ENCODE measurements around the gene ANAPC2. TPM values are rescaled to one million over a fixed set of nuclear protein-coding genes. Genes with fewer than 3 reads are reported as not detected.

Gene ANAPC2
- total and polyA plus RNA-seq, 5 donors from 2014 or later: 7.5 to 127 (median 8.0) TPM

- ATAC-seq (ENCODE audit: low read depth in 2 of 2) (no peak), DNase-seq (peak in 1 of 3 donors; percentile 56)
- Mint-ChIP-seq H3K4me1 (peaks cover 0 to 13% (median 7%) of the 10 kb centered on the region in 4 donors), H3K9me3 (no peaks in the 10 kb centered on the region), H3K36me3 (no peaks in the 10 kb centered on the region), H3K4me3 (peak within 1 kb of the TSS; percentile 81 to 93 (median 83)), H3K27me3 (peaks cover 5% of the 10 kb centered on the region), H3K27ac (peak within 1 kb of the TSS; percentile 38 to 89 (median 56))
- H3K36me3 ChIP-seq (ENCODE audit: control insufficient read depth, insufficient read depth, low read length): no peaks in the 10 kb centered on the region
- peaks cover 21% of the 10 kb centered on the region for H3K4me1 ChIP-seq (ENCODE audit: control insufficient read depth, insufficient read depth, low read length, poor library complexity, severe bottlenecking)
- H3K4me3 ChIP-seq (ENCODE audit: low read depth, low read length): peak within 1 kb of the TSS; percentile 59
- no peaks in the 10 kb centered on the region for H3K27me3 ChIP-seq (ENCODE audit: control insufficient read depth, insufficient read depth, low read length)
- H3K27ac ChIP-seq (ENCODE audit: insufficient read depth, low read length, poor library complexity, severe bottlenecking): peak within 1 kb of the TSS; percentile 90
- H3K9me3 ChIP-seq (ENCODE audit: control insufficient read depth in 2 of 2, low read length in 2 of 2): no peaks in the 10 kb centered on the region
These were observed 36.7 kb upstream of the ANAPC2 start, which contains the start of gene CYSRT1 for GRCh38 chr9:137224830-137225694. CYSRT1 (plus strand) TSS chr9:137225174; CDS start chr9:137225622, 448 bp downstream.

GRCh38 chr9:137223078-137223970 lies 35.0 kb upstream of the ANAPC2 start:
- Histone ChIP-seq H3K9me3 (ENCODE audit: control insufficient read depth in 2 of 2, low read length in 2 of 2) (no peaks in the 10 kb centered on the region), H3K36me3 (ENCODE audit: control insufficient read depth, insufficient read depth, low read length) (no peaks in the 10 kb centered on the region), H3K4me1 (ENCODE audit: control insufficient read depth, insufficient read depth, low read length, poor library complexity, severe bottlenecking) (peaks cover 21% of the 10 kb centered on the region), H3K27me3 (ENCODE audit: control insufficient read depth, insufficient read depth, low read length) (no peaks in the 10 kb centered on the region), H3K27ac (ENCODE audit: insufficient read depth, low read length, poor library complexity, severe bottlenecking) (peak overlapping the region; percentile 90), H3K4me3 (ENCODE audit: low read depth, low read length) (peak overlapping the region; percentile 59)
- Mint-ChIP-seq H3K4me1 (peaks cover 0 to 13% (median 7%) of the 10 kb centered on the region in 4 donors), H3K27ac (peak overlapping the region in 2 of 3 donors; percentile 38 to 89), H3K4me3 (peak overlapping the region; percentile 81 to 93 (median 83)), H3K27me3 (peaks cover 5% of the 10 kb centered on the region), H3K36me3 (no peaks in the 10 kb centered on the region), H3K9me3 (no peaks in the 10 kb centered on the region)
- ATAC-seq (ENCODE audit: low read depth in 2 of 2) (peak; percentile 91 to 94), DNase-seq (peak; percentile 97 to 99 (median 99))

DNA sequence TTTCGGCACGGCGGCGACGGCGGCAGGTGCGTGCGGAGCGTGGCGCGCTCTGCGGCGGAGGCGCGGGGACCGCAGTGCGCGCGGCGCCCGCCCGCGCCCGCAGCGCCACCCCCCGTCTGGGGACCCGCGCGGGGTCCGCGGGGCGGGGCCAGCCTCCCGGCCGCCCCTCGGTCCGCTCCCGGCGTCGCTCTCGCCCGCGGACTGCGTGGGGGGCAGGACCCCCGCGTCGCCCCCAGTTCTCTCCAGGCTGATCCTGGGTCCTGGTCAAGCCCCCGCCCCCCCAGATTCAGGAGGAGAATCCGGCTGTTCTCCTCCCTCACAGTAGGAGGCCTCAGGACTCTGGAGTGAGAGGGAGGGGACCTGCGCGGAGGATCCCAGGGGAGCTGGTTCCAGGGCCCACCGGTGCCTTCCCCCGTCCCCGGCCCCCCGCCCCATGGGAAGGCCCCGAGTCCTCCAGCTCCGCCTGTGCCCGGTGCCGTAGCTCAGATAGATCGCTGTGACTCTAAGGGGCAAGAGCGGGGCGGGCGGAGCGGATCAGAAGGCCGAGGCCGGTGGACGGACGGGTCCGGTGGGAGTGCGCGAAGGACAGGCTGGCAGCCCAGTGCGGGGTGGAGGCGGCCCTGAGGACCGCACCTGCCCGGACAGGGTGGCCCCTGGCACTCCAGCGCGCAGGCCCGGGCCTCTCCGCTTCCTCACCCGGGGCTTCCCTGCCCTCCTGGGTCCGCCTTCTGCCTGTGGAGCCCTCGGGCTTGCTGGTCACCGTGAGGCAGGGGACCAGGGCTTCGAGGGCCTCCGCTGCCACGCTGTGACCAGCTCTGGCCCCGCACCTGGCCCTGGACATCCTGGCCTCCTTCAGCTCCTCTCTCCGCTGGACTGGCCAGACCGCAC lies 34.1 kb upstream of the ANAPC2 start, which contains the start of gene RNF208:
TSS of gene RNF208 (minus strand) at position 51 of the 888 bp plus-strand sequence. CDS start 1,028 bp downstream, outside the sequence.
- peaks cover 19% of the 10 kb centered on the region for H3K4me1 ChIP-seq (ENCODE audit: control insufficient read depth, insufficient read depth, low read length, poor library complexity, severe bottlenecking)
- H3K27ac Mint-ChIP-seq: peak within 1 kb of the TSS in 1 of 3 donors; percentile 89
- H3K36me3 Mint-ChIP-seq: no peaks in the 10 kb centered on the region
- H3K27ac ChIP-seq (ENCODE audit: insufficient read depth, low read length, poor library complexity, severe bottlenecking): peak within 1 kb of the TSS; percentile 90
- no peak within 1 kb of the TSS for H3K4me3 ChIP-seq (ENCODE audit: low read depth, low read length)
- no peaks in the 10 kb centered on the region for H3K9me3 Mint-ChIP-seq
- H3K4me3 Mint-ChIP-seq: peak within 1 kb of the TSS; percentile 81 to 93 (median 83)
- H3K27me3 ChIP-seq (ENCODE audit: control insufficient read depth, insufficient read depth, low read length): no peaks in the 10 kb centered on the region
- peak in 1 of 3 donors; percentile 17 for DNase-seq
- no peak for ATAC-seq (ENCODE audit: low read depth in 2 of 2)
- H3K9me3 ChIP-seq (ENCODE audit: control insufficient read depth in 2 of 2, low read length in 2 of 2): no peaks in the 10 kb centered on the region
- peaks cover 0 to 11% (median 4%) of the 10 kb centered on the region in 4 donors for H3K4me1 Mint-ChIP-seq
- no peaks in the 10 kb centered on the region for H3K36me3 ChIP-seq (ENCODE audit: control insufficient read depth, insufficient read depth, low read length)
- H3K27me3 Mint-ChIP-seq: peaks cover 1% of the 10 kb centered on the region

GRCh38 chr9:137221506-137222111 lies 33.2 kb upstream of the ANAPC2 start:
- DNase-seq: peak in 1 of 3 donors; percentile 29
- Histone ChIP-seq H3K27me3 (ENCODE audit: control insufficient read depth, insufficient read depth, low read length) (no peaks in the 10 kb centered on the region), H3K9me3 (ENCODE audit: control insufficient read depth in 2 of 2, low read length in 2 of 2) (no peaks in the 10 kb centered on the region), H3K4me1 (ENCODE audit: control insufficient read depth, insufficient read depth, low read length, poor library complexity, severe bottlenecking) (peaks cover 17% of the 10 kb centered on the region), H3K36me3 (ENCODE audit: control insufficient read depth, insufficient read depth, low read length) (no peaks in the 10 kb centered on the region), H3K4me3 (ENCODE audit: low read depth, low read length) (no peak overlapping the region), H3K27ac (ENCODE audit: insufficient read depth, low read length, poor library complexity, severe bottlenecking) (no peak overlapping the region)
- ATAC-seq (ENCODE audit: low read depth in 2 of 2): no peak
- Mint-ChIP-seq H3K27me3 (no peaks in the 10 kb centered on the region), H3K4me1 (peaks cover 0 to 10% (median 3%) of the 10 kb centered on the region in 4 donors), H3K36me3 (no peaks in the 10 kb centered on the region), H3K9me3 (no peaks in the 10 kb centered on the region), H3K4me3 (no peak overlapping the region), H3K27ac (no peak overlapping the region)

GRCh38 chr9:137221095-137221505 lies 32.7 kb upstream of the ANAPC2 start:
- Mint-ChIP-seq H3K4me3 (peak overlapping the region in 1 of 4 donors; percentile 73), H3K4me1 (peaks cover 0 to 10% (median 3%) of the 10 kb centered on the region in 4 donors), H3K27ac (no peak overlapping the region), H3K9me3 (no peaks in the 10 kb centered on the region), H3K36me3 (no peaks in the 10 kb centered on the region), H3K27me3 (no peaks in the 10 kb centered on the region)
- Histone ChIP-seq H3K27me3 (ENCODE audit: control insufficient read depth, insufficient read depth, low read length) (no peaks in the 10 kb centered on the region), H3K4me1 (ENCODE audit: control insufficient read depth, insufficient read depth, low read length, poor library complexity, severe bottlenecking) (peaks cover 17% of the 10 kb centered on the region), H3K27ac (ENCODE audit: insufficient read depth, low read length, poor library complexity, severe bottlenecking) (no peak overlapping the region), H3K9me3 (ENCODE audit: control insufficient read depth in 2 of 2, low read length in 2 of 2) (no peaks in the 10 kb centered on the region), H3K36me3 (ENCODE audit: control insufficient read depth, insufficient read depth, low read length) (no peaks in the 10 kb centered on the region), H3K4me3 (ENCODE audit: low read depth, low read length) (no peak overlapping the region)
- ATAC-seq (ENCODE audit: low read depth in 2 of 2) (no peak), DNase-seq (no peak)

DNA sequence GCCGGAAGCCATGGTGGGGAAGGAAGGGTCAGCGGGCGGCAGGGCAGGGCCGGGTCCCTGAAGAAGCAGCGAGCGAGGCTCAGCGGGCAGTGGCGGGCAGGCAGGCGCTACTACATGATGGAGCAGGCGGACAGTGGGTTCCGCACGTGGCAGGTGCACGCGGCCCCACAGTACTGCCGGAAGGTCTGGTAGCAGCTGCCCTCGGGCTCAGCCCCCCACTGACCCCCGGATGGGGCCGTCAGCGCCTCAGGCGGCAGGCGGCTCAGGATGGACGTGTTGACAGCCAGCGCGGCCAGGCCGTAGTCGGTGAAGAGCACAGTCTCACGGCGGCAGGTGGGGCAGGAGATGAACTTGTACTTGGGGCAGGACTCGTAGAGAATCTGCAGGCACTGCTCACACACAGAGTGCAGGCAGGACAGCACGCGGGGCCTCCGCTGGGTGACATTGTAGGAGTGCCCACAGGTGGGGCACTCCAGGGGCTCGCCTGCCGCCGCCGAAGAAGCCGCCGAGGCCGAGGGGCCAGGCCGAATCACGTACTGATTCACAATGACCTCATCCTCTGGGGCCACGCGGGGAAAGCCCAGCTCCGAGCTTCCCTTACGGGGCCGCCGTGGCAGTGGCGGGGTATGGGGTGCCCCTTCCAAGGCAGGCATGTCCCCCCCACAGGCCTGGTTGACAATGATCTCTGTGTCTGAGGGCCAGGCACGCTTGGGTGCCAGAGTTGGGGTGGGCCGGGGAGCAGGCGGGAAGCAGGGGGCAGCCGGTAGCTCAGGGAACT lies 32.1 kb upstream of the ANAPC2 start:
- no peaks in the 10 kb centered on the region for H3K36me3 Mint-ChIP-seq
- DNase-seq: no peak
- peak overlapping the region in 3 of 4 donors; percentile 15 to 73 (median 25) for H3K4me3 Mint-ChIP-seq
- Histone ChIP-seq H3K27ac (ENCODE audit: insufficient read depth, low read length, poor library complexity, severe bottlenecking) (no peak overlapping the region), H3K27me3 (ENCODE audit: control insufficient read depth, insufficient read depth, low read length) (no peaks in the 10 kb centered on the region), H3K4me1 (ENCODE audit: control insufficient read depth, insufficient read depth, low read length, poor library complexity, severe bottlenecking) (peaks cover 17% of the 10 kb centered on the region), H3K9me3 (ENCODE audit: control insufficient read depth in 2 of 2, low read length in 2 of 2) (no peaks in the 10 kb centered on the region), H3K36me3 (ENCODE audit: control insufficient read depth, insufficient read depth, low read length) (no peaks in the 10 kb centered on the region), H3K4me3 (ENCODE audit: low read depth, low read length) (no peak overlapping the region)
- no peaks in the 10 kb centered on the region for H3K9me3 Mint-ChIP-seq
- no peak overlapping the region for H3K27ac Mint-ChIP-seq
- H3K27me3 Mint-ChIP-seq: no peaks in the 10 kb centered on the region
- no peak for ATAC-seq (ENCODE audit: low read depth in 2 of 2)
- peaks cover 0 to 10% (median 3%) of the 10 kb centered on the region in 4 donors for H3K4me1 Mint-ChIP-seq
